Cardiac septum (tissue), 1 donor: ENCODE data around the gene TMUB1. TPM values are rescaled to one million over a fixed set of nuclear protein-coding genes. Genes with fewer than 3 reads are reported as not detected.
A peak's percentile ranks its signal among the peaks of the same experiment; 100 is the strongest.
"Not testable (repeated sequence)": the region's sequence is repeated elsewhere in the genome, so short reads cannot be mapped to it uniquely, and the experiment has no call there.

ENCODE experiments used
- DNase-seq: peaks from one replicate; pipeline ENCODE4 v3.0.0-alpha.2; 2020; ENCODE audit warnings: low spot score
- intact Hi-C: fragments of 100-400 bp; cut with DNase I; formaldehyde crosslinking; loops from one replicate; pipeline ENCODE4 v1.14.0; 2022
- total RNA-seq: library from RNA; stranded (reverse); fragmentation: NEBNext Ultra II Directional; extraction: Animal tissue kit (Norgen Biotek cat#: 25700); gene quantifications from one replicate; pipeline ENCODE4 v1.2.1, GENCODE V29; 2021
- donor health status: DM: no; HTN: no; CAD: no.

Gene TMUB1
- total RNA-seq, 1 donor from 2014 or later, result 29.0 TPM

DNA sequence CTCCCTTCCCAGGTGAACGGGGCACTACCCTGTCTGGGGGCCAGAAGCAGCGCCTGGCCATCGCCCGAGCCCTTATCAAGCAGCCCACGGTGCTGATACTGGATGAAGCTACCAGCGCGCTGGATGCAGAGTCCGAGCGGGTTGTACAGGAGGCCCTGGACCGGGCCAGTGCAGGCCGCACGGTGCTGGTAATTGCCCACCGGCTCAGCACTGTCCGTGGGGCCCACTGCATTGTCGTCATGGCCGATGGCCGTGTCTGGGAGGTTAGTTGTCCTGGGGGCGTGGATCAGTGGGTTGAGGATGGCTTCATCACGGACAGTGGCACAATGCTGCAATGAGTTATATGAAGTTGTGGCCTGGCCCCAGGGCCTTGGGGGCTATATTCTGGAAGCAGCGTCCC, 39.3 kb downstream of the TMUB1 start:
- intact Hi-C loops, result no loop called here
- no peak for DNase-seq

DNA sequence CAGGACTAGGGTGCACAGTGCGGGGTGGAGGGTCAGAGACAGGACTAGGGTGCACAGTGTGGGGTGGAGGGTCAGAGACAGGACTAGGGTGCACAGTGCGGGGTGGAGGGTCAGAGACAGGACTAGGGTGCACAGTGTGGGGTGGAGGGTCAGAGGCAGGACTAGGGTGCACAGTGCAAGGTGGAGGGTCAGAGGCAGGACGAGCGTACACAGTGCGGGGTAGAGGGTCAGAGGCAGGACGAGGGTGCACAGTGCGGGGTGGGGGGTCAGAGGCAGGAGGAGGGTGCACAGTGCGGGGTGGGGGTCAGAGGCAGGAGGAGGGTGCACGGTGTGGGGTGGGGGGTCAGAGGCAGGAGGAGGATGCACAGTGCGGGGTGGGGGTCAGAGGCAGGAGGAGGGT, 39.8 kb downstream of the TMUB1 start:
- DNase-seq, intact Hi-C loops: not testable (repeated sequence)

DNA sequence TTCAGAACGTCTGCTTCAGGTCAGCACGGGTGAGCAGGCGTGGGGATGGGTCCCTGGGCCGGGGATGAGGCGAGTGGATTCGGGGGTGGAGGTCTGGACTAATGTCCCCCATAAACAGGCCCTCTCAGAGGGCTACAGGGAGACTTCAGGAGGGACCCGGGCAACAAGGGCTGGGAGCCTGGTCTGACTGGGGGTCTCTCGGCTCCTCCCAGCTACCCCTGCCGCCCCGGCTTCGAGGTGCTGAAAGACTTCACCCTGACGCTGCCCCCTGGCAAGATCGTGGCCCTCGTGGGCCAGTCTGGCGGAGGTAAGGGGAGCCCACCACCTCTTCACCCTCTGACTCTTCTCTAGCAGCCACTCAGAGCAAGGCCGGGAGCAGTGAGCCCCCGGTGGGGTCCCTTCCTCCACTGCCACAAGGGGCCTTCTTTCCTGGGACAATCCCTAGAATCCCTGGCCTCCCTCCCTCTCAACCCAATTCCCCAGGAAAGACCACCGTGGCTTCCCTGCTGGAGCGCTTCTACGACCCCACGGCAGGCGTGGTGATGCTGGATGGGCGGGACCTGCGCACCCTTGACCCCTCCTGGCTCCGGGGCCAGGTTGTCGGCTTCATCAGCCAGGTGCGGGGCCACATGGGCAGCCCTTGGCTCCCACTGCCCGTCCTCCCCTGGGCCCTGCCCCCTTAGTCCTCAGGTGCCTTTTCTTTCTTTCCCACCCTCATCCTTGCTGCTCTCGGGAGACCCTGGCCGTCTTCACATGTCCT, 42.5 kb downstream of the TMUB1 start:
- intact Hi-C loops, result no loop called here
- DNase-seq, result no peak

DNA sequence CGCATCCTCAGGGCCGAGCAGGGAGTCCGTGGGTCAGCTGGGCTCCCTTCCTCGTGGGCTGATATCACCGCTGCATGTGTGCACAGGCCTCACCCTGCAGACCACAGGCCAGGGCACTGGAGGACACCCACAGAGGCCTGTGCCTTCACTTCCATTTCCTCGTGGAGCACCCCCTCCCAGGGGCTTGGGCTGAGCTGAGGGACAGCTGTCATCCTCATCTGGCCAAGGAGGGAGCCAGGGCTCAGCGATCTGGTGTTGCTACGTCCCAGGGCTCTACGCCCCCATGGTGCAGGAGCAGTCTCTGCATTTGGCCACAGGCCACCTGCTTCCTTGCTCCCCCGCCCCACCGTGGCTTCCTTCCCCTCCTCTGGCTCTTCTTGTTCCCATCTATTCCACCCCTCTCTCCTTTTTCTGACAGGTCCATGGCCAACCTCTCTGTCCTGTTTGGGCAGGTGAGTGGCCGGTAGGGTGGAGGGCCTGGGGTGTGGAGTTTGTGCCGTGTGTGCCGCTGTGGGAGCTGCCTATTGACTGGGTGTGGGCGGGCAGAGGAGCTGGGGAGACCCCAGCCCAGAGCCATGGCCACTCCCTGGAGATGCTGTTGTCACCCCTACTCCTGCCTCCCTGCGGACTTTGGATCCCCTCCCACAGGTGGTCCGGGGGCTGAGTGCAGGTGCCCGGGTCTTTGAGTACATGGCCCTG, 43.3 kb downstream of the TMUB1 start:
- intact Hi-C loops, result no loop called here
- DNase-seq, result no peak

DNA sequence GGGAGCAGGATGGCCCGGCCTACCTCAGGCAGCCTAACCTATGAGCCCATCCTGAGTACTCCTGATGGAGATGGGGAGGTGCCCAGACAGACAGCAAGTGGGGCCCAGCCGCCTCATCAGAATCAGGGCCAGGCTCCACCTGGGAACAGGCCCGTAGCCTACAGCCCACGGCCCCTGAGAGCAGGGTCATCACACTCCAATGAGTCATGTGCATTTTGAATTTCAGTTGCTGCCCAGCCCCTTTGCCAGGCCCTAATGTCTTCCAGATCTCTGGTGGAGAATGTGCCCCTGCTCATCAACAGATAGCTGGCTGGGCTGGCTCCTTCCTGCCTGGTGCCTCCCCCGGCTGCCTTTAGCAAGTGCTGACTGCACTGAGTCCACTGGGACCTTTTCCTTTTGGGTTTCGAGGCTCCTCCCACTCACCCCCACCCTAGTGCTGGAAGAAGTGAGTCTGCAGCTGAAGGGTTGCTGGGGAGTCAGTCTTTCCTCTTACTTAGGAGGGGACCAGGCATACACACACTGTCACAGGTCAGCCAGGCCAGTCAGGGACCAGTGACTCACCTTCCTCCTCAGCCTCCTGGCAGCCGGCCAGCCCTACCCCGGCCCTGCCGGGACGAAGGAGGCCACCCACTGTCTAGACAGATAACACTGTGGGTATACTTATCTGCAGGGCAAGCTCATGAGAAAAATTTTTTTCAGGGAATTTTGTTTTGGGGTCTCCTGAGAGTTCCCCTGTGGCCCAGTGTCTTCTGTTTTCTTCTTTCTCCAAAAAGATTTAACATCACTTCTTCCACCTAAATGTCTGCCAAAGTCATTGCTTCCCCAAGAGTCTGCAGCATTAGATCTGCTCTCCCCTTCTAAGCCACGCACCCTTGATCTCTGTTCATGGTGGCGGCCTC, 44.1 kb downstream of the TMUB1 start:
- intact Hi-C loops, result no loop called here
- DNase-seq, result peak; percentile 85

DNA sequence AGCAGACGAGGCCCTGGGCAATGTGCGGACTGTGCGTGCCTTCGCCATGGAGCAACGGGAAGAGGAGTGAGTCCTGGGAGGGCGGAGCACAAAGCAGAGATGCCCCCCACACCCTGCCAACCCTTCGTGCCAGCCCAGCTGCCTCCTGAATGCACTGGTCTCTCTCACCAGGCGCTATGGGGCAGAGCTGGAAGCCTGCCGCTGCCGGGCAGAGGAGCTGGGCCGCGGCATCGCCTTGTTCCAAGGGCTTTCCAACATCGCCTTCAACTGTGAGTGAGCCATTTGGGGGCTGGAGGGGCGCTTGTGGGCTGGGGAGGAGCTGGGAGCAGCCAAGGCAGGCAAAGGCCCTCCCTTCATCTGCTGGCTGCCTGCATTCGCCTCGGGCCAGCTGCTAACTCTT, 47.4 kb downstream of the TMUB1 start:
- intact Hi-C loops, result no loop called here
- DNase-seq, result no peak

DNA sequence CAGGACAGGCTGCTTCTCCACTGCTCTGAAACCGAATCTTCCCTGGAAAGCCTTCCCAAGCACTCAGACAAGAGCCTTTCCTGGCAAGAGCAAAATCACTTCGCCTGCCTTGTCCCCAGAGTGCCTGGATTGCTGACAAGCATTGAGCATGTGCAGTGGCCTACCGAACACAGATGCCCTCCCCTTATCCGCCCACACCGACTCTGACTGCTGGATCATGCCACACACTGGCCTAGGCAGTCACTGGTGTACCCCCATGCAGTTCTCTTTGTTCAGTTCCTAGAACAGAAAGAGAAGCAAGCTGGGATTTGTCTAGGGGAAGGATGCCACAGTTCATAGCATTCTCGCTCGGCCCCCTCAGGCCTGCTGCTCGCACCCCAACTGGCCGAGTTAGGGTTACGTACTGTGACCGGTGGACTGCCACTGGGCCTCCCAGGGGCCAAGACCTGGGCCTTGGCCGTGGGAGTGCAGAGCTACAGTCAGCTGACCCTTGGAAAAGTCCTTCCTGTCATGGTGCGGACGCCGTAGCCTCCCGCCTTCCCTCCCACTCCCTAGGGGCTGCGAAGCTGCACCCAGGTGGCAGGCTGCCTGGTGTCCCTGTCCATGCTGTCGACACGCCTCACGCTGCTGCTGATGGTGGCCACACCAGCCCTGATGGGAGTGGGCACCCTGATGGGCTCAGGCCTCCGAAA, 48.1 kb downstream of the TMUB1 start:
- DNase-seq, result no peak
- intact Hi-C loops, result no loop called here

DNA sequence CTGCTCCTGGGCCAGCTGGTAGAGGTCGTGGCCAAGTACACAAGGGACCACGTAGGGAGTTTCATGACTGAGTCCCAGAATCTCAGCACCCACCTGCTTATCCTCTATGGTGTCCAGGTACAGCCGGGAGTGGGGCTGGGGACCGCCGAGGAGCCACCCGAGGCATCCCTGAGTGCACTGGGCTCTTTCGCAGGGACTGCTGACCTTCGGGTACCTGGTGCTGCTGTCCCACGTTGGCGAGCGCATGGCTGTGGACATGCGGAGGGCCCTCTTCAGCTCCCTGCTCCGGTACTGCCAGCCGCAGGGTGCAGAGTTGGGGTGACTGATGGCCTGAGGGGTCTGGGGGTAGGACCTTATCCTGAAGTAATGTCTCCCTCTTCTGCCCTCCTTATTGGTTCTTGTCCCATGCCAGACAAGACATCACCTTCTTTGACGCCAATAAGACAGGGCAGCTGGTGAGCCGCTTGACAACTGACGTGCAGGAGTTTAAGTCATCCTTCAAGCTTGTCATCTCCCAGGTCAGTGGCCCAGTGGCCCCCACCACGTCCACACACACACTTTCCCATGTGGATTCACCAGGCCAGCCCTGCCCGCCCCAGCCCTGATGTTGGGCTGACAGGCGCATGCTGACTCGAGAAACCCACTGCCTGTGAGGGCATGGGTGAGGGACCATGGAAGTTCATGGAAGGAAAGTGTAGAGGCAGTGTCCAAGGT, 48.8 kb downstream of the TMUB1 start:
- intact Hi-C loops, result no loop called here
- DNase-seq, result no peak

DNA sequence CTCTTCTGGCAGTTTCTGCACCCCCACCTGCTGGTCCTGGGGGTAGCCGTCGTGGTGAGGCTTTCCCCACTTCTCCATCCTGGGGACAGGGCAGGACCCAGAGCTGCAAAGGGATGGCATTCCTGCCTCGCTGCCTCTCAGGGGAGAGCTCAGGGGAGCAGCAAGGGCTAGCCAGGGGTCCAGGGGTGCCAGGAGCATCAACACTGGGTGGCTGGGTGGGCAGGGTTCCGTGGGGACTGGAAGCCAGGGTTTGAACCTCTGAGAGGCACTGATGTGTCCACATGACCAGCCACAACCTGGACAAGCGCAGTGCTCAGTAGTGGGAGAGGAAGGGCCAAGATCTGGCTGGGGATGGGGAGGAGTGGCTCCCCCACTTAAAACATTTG, 49.4 kb downstream of the TMUB1 start:
- intact Hi-C loops, result no loop called here
- no peak for DNase-seq

DNA sequence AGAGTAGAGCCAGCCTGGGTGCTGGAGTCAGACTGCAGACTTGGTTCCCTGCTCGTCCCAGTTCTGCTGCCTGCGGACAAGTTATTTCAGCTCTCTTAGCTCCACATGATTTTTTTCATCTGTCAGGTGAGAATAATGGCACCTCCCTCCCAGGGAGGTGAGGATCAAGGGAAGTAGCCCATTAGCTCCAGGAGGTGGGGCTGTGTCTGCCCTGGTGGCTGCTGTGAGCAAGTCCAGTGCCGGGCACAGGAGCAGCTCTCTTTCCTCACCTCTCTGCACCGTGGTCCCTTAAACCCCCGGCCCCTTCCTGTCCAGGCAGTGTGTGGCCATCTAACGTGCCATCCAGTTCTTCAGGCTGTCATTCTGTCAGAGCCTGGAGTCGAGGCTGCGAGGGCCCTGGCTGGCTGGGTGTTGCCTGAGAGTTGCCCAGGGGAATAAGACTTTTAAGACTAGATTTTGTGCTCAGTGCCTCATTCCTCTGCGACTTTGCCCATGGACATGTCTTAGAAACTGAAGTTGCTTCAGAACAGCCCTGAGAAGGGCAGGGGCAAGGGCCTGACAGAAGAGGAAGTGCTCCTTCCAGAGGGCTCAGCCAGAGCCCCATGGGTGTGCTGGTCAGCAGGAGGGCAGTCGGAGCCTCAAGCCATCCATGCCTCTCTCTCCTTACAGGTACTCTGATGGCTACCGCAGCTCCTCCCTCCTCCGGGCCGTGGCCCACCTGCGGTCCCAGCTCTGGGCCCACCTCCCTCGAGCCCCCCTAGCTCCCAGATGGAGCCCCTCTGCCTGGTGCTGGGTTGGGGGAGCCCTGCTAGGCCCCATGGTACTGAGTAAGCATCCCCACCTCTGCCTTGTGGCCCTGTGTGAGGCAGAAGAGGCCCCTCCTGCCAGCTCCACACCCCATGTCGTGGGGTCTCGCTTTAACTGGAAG, 50.1 kb downstream of the TMUB1 start:
- intact Hi-C loops, result no loop called here
- no peak for DNase-seq

Other genes with a start within 250 kb of the TMUB1 start
- gene AOC1, start 231.0 kb downstream of the TMUB1 start, total RNA-seq, result 0.43 TPM
- 61.9 TPM for gene KCNH2, start 105.2 kb downstream of the TMUB1 start, total RNA-seq
- gene NOS3, start 92.5 kb downstream of the TMUB1 start, total RNA-seq, result 26.5 TPM
- gene ATG9B, start 59.0 kb downstream of the TMUB1 start, total RNA-seq, result 0.13 TPM
- gene ABCB8, start 55.0 kb downstream of the TMUB1 start, total RNA-seq, result 28.5 TPM
- 5.2 TPM for gene ASIC3, start 35.0 kb downstream of the TMUB1 start, total RNA-seq
- 9.4 TPM for gene CDK5, start 25.6 kb downstream of the TMUB1 start, total RNA-seq
- 83.4 TPM for gene SLC4A2, start 23.9 kb downstream of the TMUB1 start, total RNA-seq
- gene FASTK, start 2.7 kb downstream of the TMUB1 start, total RNA-seq, result 93.3 TPM
- 67.5 TPM for gene AGAP3, start 3.0 kb upstream of the TMUB1 start, total RNA-seq
- gene GBX1, start 84.2 kb upstream of the TMUB1 start, total RNA-seq, result 0.57 TPM
- 17.3 TPM for gene ASB10, start 103.8 kb upstream of the TMUB1 start, total RNA-seq
- gene H2BK1, start 127.0 kb upstream of the TMUB1 start, total RNA-seq, result not detected
- gene ABCF2, start 143.7 kb upstream of the TMUB1 start, total RNA-seq, result 28.8 TPM
- gene CHPF2, start 149.0 kb upstream of the TMUB1 start, total RNA-seq, result 31.0 TPM
- gene SMARCD3, start 165.2 kb upstream of the TMUB1 start, total RNA-seq, result 112 TPM